Brain microvascular endothelial cell (primary cell): ENCODE results near the gene LZTFL1.

Source experiments
- DNase-seq: peaks from one replicate; pipeline ENCODE4 v3.0.0-alpha.2; 2020
- H3K27ac ChIP-seq: fragments of 250-450 bp; sonication (Bioruptor Pico); 2 replicates; pipeline ENCODE4 v1.5.1; 2020; ENCODE audit warnings: mild to moderate bottlenecking, moderate library complexity
- H3K27me3 ChIP-seq: fragments of 250-450 bp; sonication (Bioruptor Pico); replicated peaks from 2 replicates; pipeline ENCODE4 v1.5.1; 2020; ENCODE audit warnings: mild to moderate bottlenecking
- H3K36me3 ChIP-seq: fragments of 250-450 bp; sonication (Bioruptor Pico); replicated peaks from 2 replicates; pipeline ENCODE4 v1.5.1; 2020; ENCODE audit warnings: mild to moderate bottlenecking
- H3K4me3 ChIP-seq: 2 replicates; pipeline ENCODE4 v1.5.1; 2011; ENCODE audit warnings: low read depth, mild to moderate bottlenecking, control low read depth, low read length, moderate library complexity
- CTCF ChIP-seq: IDR thresholded peaks from 2 replicates; pipeline ENCODE4 v1.5.1; 2011; ENCODE audit warnings: low read depth, mild to moderate bottlenecking, moderate library complexity, low read length, control low read depth, inconsistent platforms; ENCODE audit errors: missing control alignments
- in situ Hi-C: cut with HindIII; loops from 2 replicates; pipeline ENCODE4 v1.10.0; 2017; ENCODE audit warnings: low sequenced_read_pairs, low pct_ligation_motif_present

Gene LZTFL1

GRCh38 chr3:45786801-45787495, 55.0 kb downstream of the LZTFL1 start:
- H3K36me3 ChIP-seq: no peaks in the 10 kb centered on the region
- H3K4me3 ChIP-seq: no peak overlapping the region
- H3K27me3 ChIP-seq: no peaks in the 10 kb centered on the region
- no peak overlapping the region for H3K27ac ChIP-seq
- TF ChIP-seq CTCF: no peak
- DNase-seq: no peak
- in situ Hi-C loops: no loop called here

GRCh38 chr3:45785605-45786150, 56.2 kb downstream of the LZTFL1 start:
- DNase-seq: no peak
- in situ Hi-C loops: no loop called here
- Histone ChIP-seq H3K27me3 (no peaks in the 10 kb centered on the region), H3K36me3 (no peaks in the 10 kb centered on the region), H3K27ac (no peak overlapping the region), H3K4me3 (no peak overlapping the region)
- TF ChIP-seq CTCF: no peak

- in situ Hi-C loops: no loop called here
- DNase-seq: no peak
These were observed 58.3 kb downstream of the LZTFL1 start for GRCh38 chr3:45783667-45784066.

GRCh38 chr3:45782381-45782780, 59.5 kb downstream of the LZTFL1 start:
- DNase-seq: no peak
- no peak overlapping the region for H3K27ac ChIP-seq
- in situ Hi-C loops: no loop called here
- TF ChIP-seq CTCF: no peak
- no peaks in the 10 kb centered on the region for H3K36me3 ChIP-seq
- peaks cover 3% of the 10 kb centered on the region for H3K27me3 ChIP-seq
- H3K4me3 ChIP-seq: no peak overlapping the region

More at GRCh38 chr3:45783667-45784066, 58.3 kb downstream of the LZTFL1 start:
- no peaks in the 10 kb centered on the region for H3K36me3 ChIP-seq
- TF ChIP-seq CTCF: peak; percentile 27
- no peak overlapping the region for H3K4me3 ChIP-seq
- peaks cover 3% of the 10 kb centered on the region for H3K27me3 ChIP-seq
- H3K27ac ChIP-seq: no peak overlapping the region

GRCh38 chr3:45781841-45782240, 60.1 kb downstream of the LZTFL1 start:
- H3K27me3 ChIP-seq: peaks cover 3% of the 10 kb centered on the region
- no peaks in the 10 kb centered on the region for H3K36me3 ChIP-seq
- no peak for TF ChIP-seq CTCF
- H3K27ac ChIP-seq: no peak overlapping the region
- H3K4me3 ChIP-seq: no peak overlapping the region
- in situ Hi-C loops: no loop called here
- DNase-seq: no peak

GRCh38 chr3:45781271-45781670, 60.6 kb downstream of the LZTFL1 start:
- peaks cover 3% of the 10 kb centered on the region for H3K27me3 ChIP-seq
- DNase-seq: no peak
- no peak overlapping the region for H3K4me3 ChIP-seq
- in situ Hi-C loops: no loop called here
- TF ChIP-seq CTCF: no peak
- H3K36me3 ChIP-seq: no peaks in the 10 kb centered on the region
- no peak overlapping the region for H3K27ac ChIP-seq
